Spleen (tissue), 7 donors: ENCODE data around the gene ELAVL4.

ENCODE experiments used
- CTCF ChIP-seq, 11 experiments: fragments of 200-600 bp in 7 of 11; fragments of 450-650 bp in 4 of 11; sonication (generic) in 4 of 11; IDR thresholded peaks in 8 of 11; conservative IDR thresholded peaks in 3 of 11; 1 replicate in 7 of 11; 2 replicates in 4 of 11; pipeline versions ENCODE4 v1.4.0 to v1.8.0; 2016 to 2021; ENCODE audit warnings: antibody characterized with exemption in 11 of 11, inconsistent platforms in 4 of 11, mild to moderate bottlenecking in 1 of 11
- POLR2A ChIP-seq, 3 donors: fragments of 450-650 bp; IDR thresholded peaks; one replicate each; pipeline ENCODE4 v1.5.1; 2017; ENCODE audit warnings: antibody characterized with exemption in 3 of 3, mild to moderate bottlenecking in 1 of 3
- POLR2AphosphoS5 ChIP-seq, 3 donors: sonication (generic); formaldehyde crosslinking; IDR thresholded peaks; one replicate each; pipeline ENCODE4 v1.5.1; 2017; ENCODE audit warnings: antibody characterized with exemption in 3 of 3
- donor health status: DM: no; HTN: no; CAD: no; lungs with moderate emphysema.
- donor health status: DM: no; HTN: no; CAD: no.
- donor health status: DM: no; HTN: no; CAD: no.

GRCh38 chr1:50108497-50109059 is at the start of gene ELAVL4:
- no peak for TF ChIP-seq CTCF (IDR thresholded peaks at IDR 0.05 in 8 of 11, conservative IDR thresholded peaks at IDR 0.05 in 3 of 11)
- no peak for TF ChIP-seq POLR2A (IDR thresholded peaks at IDR 0.05)
- TF ChIP-seq POLR2AphosphoS5 (IDR thresholded peaks at IDR 0.05): no peak
